ENCODE data around the gene QDPR.

DNA sequence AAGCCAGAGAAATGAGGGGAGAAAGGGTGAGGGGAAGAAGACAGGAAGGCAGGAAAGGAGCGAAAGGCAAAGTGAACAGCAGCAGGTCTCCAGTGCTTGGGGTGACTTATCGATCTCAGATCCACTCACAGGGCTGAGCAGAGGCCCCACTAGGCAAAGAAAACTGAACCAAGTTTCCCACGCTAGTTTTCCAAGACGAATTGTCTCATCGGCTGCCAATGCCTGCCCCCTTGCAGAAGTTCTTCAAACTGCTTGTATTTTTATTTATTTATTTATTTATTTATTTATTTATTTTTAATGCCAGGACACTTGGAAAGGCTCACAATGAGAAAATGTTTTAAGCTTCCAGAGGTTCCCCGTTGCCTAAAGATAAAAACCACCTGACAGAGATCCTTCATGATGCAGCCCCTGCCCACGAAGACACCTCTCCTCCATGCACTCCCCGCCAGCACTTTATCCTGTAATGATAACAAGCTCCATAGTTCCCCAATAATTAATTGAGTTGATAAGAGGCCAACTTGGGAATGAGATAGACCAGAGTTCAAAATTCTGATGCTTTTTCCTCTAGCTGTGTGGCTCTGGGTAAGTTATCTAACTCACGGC lies 43.2 kb downstream of the QDPR start:
- no peak for TF ChIP-seq COPS2 (conservative IDR thresholded peaks at IDR 0.05)
- TF ChIP-seq, protein P1, sequence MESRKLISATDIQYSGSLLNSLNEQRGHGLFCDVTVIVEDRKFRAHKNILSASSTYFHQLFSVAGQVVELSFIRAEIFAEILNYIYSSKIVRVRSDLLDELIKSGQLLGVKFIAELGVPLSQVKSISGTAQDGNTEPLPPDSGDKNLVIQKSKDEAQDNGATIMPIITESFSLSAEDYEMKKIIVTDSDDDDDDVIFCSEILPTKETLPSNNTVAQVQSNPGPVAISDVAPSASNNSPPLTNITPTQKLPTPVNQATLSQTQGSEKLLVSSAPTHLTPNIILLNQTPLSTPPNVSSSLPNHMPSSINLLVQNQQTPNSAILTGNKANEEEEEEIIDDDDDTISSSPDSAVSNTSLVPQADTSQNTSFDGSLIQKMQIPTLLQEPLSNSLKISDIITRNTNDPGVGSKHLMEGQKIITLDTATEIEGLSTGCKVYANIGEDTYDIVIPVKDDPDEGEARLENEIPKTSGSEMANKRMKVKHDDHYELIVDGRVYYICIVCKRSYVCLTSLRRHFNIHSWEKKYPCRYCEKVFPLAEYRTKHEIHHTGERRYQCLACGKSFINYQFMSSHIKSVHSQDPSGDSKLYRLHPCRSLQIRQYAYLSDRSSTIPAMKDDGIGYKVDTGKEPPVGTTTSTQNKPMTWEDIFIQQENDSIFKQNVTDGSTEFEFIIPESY (CRISPR knock-in tag; IDR thresholded peaks at IDR 0.05) = no peak
- TF ChIP-seq, protein P2, sequence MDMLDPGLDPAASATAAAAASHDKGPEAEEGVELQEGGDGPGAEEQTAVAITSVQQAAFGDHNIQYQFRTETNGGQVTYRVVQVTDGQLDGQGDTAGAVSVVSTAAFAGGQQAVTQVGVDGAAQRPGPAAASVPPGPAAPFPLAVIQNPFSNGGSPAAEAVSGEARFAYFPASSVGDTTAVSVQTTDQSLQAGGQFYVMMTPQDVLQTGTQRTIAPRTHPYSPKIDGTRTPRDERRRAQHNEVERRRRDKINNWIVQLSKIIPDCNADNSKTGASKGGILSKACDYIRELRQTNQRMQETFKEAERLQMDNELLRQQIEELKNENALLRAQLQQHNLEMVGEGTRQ (CRISPR knock-in tag; IDR thresholded peaks at IDR 0.05) = no peak
- TF ChIP-seq BCOR (IDR thresholded peaks at IDR 0.05) = no peak
- no peak for TF ChIP-seq ZNF384 (IDR thresholded peaks at IDR 0.05; ENCODE audit: low read depth, low read length)
- TF ChIP-seq KDM1A (IDR thresholded peaks at IDR 0.05) = no peak
- TF ChIP-seq BHLHE40 (IDR thresholded peaks at IDR 0.05; ENCODE audit: low read length) = no peak
- TF ChIP-seq, protein P3, sequence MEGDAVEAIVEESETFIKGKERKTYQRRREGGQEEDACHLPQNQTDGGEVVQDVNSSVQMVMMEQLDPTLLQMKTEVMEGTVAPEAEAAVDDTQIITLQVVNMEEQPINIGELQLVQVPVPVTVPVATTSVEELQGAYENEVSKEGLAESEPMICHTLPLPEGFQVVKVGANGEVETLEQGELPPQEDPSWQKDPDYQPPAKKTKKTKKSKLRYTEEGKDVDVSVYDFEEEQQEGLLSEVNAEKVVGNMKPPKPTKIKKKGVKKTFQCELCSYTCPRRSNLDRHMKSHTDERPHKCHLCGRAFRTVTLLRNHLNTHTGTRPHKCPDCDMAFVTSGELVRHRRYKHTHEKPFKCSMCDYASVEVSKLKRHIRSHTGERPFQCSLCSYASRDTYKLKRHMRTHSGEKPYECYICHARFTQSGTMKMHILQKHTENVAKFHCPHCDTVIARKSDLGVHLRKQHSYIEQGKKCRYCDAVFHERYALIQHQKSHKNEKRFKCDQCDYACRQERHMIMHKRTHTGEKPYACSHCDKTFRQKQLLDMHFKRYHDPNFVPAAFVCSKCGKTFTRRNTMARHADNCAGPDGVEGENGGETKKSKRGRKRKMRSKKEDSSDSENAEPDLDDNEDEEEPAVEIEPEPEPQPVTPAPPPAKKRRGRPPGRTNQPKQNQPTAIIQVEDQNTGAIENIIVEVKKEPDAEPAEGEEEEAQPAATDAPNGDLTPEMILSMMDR (IDR thresholded peaks at IDR 0.05 in 2 of 3, conservative IDR thresholded peaks at IDR 0.05 in 1 of 3; ENCODE audit: insufficient read depth in 2 of 3, low read depth in 1 of 3, low read length in 3 of 3) = peak; percentile 40 to 61 (median 55); a peak in 5 of 6 replicates
- TF ChIP-seq MAZ (CRISPR knock-in tag; conservative IDR thresholded peaks at IDR 0.05 in 1 of 2, IDR thresholded peaks at IDR 0.05 in 1 of 2) = no peak
- no peak for TF ChIP-seq PCBP2 (IDR thresholded peaks at IDR 0.05; ENCODE audit: low read depth, low read length, poor library complexity, severe bottlenecking)
- TF ChIP-seq, protein P4, sequence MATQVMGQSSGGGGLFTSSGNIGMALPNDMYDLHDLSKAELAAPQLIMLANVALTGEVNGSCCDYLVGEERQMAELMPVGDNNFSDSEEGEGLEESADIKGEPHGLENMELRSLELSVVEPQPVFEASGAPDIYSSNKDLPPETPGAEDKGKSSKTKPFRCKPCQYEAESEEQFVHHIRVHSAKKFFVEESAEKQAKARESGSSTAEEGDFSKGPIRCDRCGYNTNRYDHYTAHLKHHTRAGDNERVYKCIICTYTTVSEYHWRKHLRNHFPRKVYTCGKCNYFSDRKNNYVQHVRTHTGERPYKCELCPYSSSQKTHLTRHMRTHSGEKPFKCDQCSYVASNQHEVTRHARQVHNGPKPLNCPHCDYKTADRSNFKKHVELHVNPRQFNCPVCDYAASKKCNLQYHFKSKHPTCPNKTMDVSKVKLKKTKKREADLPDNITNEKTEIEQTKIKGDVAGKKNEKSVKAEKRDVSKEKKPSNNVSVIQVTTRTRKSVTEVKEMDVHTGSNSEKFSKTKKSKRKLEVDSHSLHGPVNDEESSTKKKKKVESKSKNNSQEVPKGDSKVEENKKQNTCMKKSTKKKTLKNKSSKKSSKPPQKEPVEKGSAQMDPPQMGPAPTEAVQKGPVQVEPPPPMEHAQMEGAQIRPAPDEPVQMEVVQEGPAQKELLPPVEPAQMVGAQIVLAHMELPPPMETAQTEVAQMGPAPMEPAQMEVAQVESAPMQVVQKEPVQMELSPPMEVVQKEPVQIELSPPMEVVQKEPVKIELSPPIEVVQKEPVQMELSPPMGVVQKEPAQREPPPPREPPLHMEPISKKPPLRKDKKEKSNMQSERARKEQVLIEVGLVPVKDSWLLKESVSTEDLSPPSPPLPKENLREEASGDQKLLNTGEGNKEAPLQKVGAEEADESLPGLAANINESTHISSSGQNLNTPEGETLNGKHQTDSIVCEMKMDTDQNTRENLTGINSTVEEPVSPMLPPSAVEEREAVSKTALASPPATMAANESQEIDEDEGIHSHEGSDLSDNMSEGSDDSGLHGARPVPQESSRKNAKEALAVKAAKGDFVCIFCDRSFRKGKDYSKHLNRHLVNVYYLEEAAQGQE (IDR thresholded peaks at IDR 0.05; ENCODE audit: borderline replicate concordance) = no peak
- TF ChIP-seq, protein P4 (CRISPR knock-in tag; IDR thresholded peaks at IDR 0.05; ENCODE audit: low read depth) = no peak
- TF ChIP-seq HIVEP1 (CRISPR knock-in tag; IDR thresholded peaks at IDR 0.05) = no peak
- TF ChIP-seq, protein P5, sequence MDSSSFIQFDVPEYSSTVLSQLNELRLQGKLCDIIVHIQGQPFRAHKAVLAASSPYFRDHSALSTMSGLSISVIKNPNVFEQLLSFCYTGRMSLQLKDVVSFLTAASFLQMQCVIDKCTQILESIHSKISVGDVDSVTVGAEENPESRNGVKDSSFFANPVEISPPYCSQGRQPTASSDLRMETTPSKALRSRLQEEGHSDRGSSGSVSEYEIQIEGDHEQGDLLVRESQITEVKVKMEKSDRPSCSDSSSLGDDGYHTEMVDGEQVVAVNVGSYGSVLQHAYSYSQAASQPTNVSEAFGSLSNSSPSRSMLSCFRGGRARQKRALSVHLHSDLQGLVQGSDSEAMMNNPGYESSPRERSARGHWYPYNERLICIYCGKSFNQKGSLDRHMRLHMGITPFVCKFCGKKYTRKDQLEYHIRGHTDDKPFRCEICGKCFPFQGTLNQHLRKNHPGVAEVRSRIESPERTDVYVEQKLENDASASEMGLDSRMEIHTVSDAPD (CRISPR knock-in tag; IDR thresholded peaks at IDR 0.05) = no peak
- TF ChIP-seq SP2 (IDR thresholded peaks at IDR 0.05; ENCODE audit: extremely low read depth, low read depth, low read length, poor library complexity, severe bottlenecking) = no peak

Data from K562 (cell line).